DOHH2 (cell line): ENCODE results near the gene TBX4.

Experiments used
- H3F3A ChIP-seq: fragments of 200-600 bp; sonication (generic), shearing (Covaris generic); 2 replicates; pipeline ENCODE4 v1.6.0; 2016; ENCODE audit warnings: antibody characterized with exemption, mild to moderate bottlenecking; ENCODE audit not compliant: control insufficient read depth, insufficient read depth
- H3K27ac ChIP-seq: fragments of 200-600 bp; sonication (generic); 2 replicates; pipeline ENCODE4 v1.5.1; 2014; ENCODE audit warnings: low read depth, mild to moderate bottlenecking, low read length, moderate library complexity
- H3K27me3 ChIP-seq: fragments of 200-600 bp; sonication (generic); 2 replicates; pipeline ENCODE4 v1.6.1; 2014; ENCODE audit warnings: mild to moderate bottlenecking, low read length, mixed read lengths; ENCODE audit not compliant: control insufficient read depth
- H3K36me3 ChIP-seq: fragments of 200-600 bp; sonication (generic); 2 replicates; pipeline ENCODE4 v1.6.1; 2014; ENCODE audit warnings: mild to moderate bottlenecking, low read length, moderate library complexity, mixed read lengths; ENCODE audit not compliant: control insufficient read depth
- H3K4me1 ChIP-seq: fragments of 200-600 bp; sonication (generic); 2 replicates; pipeline ENCODE4 v1.6.1; 2014; ENCODE audit warnings: mild to moderate bottlenecking, low read length, mixed read lengths; ENCODE audit not compliant: control insufficient read depth
- H3K4me2 ChIP-seq: fragments of 200-600 bp; sonication (generic); 2 replicates; pipeline ENCODE4 v1.6.0; 2014; ENCODE audit warnings: mild to moderate bottlenecking, low read length, moderate library complexity
- H3K4me3 ChIP-seq: fragments of 200-600 bp; sonication (generic); 2 replicates; pipeline ENCODE4 v1.5.1; 2014; ENCODE audit warnings: mild to moderate bottlenecking, low read length, mixed read lengths
- H3K79me2 ChIP-seq: fragments of 200-600 bp; sonication (generic); 2 replicates; pipeline ENCODE4 v1.6.1; 2014; ENCODE audit warnings: mild to moderate bottlenecking, low read length, mixed read lengths; ENCODE audit not compliant: control insufficient read depth
- H3K9me2 ChIP-seq: fragments of 200-600 bp; sonication (generic); replicated peaks from 2 replicates; pipeline ENCODE4 v1.6.1; 2014; ENCODE audit warnings: mild to moderate bottlenecking, low read length, mixed read lengths; ENCODE audit not compliant: control insufficient read depth
- H3K9me3 ChIP-seq: fragments of 200-600 bp; sonication (generic); 2 replicates; pipeline ENCODE4 v1.6.1; 2014; ENCODE audit warnings: antibody characterized with exemption, low read length, mixed read lengths; ENCODE audit not compliant: control insufficient read depth, insufficient read depth
- H4K20me1 ChIP-seq: fragments of 200-600 bp; sonication (generic); 2 replicates; pipeline ENCODE4 v1.6.0; 2014; ENCODE audit warnings: low read depth, mild to moderate bottlenecking, antibody characterized with exemption, low read length, moderate library complexity; ENCODE audit not compliant: control insufficient read depth, insufficient read depth
- EZH2phosphoT487 ChIP-seq: fragments of 200-600 bp; sonication (generic); IDR thresholded peaks from 2 replicates; pipeline ENCODE4 v1.6.1; 2017; ENCODE audit warnings: borderline replicate concordance, mild to moderate bottlenecking, antibody characterized with exemption, low read length, moderate library complexity, mixed read lengths
- TF ChIP-seq, protein P1 (sequence below): fragments of 200-600 bp; sonication (generic); IDR thresholded peaks from one replicate; pipeline ENCODE4 v1.5.1; 2014; ENCODE audit warnings: antibody characterized with exemption, mild to moderate bottlenecking, low read depth, low read length; ENCODE audit not compliant: poor library complexity, severe bottlenecking

TBX4 gene

DNA sequence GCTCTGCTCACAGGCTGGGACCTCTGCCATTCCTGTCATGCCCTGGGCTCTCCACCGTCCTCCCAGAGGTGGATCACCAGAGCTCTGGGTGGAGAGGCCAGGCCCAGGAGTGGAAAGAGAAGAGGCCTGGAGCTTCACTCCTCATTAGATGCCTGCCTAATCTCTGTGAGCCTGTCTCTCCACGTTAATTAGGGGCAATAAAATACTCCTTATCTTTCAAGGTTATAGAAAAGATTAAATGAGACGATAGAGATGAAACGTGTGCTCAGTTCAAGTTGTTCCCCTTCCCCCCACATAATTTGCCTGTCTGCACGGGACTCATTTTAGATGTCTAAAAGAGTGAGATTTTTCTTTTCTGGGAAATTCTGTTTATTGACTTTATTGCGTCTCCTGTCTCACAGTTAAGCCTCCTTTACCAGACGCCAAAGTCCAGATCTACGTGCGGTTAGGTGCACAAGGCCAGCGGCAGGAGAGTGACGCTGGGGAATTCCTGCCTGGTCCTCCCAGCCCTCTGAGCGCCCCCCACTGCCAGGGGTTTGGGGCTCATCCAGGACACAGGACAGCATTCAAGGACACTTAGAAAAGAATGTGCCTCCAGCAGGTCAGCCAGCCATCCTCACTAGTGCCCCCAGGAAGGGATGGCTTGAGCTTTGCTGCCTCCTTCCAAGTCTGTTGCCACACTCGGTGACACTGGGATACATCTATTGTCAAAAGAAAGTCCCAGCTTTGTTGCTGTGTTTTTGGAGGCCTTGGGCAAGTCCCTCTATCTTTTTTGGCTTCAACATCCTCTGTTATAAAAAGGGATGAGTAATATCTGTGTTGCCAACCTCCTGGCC lies 42.3 kb downstream of the TBX4 start:
- no peak overlapping the region for H3K27ac ChIP-seq

DNA sequence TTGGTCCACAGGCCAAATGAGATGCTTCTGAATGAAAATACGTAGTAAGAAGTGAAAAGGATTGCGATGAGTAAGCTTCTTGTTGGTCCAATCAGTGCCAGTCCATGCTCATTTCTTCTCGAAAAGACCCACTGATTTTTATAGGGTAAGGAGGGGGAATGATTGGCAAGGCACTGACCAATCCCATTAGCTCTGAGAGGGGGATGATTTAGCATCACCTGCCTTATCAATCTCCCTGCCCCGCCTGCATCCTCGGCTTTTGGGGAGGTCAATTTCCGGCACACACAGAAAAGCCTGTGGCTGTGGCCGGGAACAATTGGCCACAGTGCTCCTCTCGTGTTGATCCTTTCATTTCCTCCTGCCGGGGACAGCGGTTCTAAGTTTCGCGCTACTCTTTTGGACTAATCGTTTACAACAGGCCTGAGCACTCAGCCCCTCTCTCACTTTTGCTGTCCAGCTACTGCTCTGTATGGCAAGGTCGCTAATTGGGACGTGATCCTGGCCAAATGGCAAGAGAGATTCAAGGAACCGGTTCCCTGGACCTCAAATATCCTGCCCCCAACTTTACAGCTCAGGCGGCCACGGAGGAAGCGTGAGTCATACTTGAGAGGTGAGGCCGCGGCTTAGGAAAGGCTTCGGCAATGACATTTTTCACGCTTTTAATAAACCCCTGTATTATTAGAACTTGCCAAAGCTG lies 43.1 kb downstream of the TBX4 start:
- Histone ChIP-seq H3K9me3 (no peaks in the 10 kb centered on the region), H3K4me1 (no peaks in the 10 kb centered on the region), H3K79me2 (no peaks in the 10 kb centered on the region), H3F3A (no peaks in the 10 kb centered on the region), H4K20me1 (no peaks in the 10 kb centered on the region), H3K27ac (no peak overlapping the region), H3K36me3 (no peaks in the 10 kb centered on the region), H3K4me2 (no peak overlapping the region), H3K4me3 (no peak overlapping the region), H3K27me3 (peaks cover 31% of the 10 kb centered on the region), H3K9me2 (no peaks in the 10 kb centered on the region)
- peak; percentile 69; the same call in 1 of the 2 replicates for TF ChIP-seq EZH2phosphoT487
- TF ChIP-seq, protein P1, sequence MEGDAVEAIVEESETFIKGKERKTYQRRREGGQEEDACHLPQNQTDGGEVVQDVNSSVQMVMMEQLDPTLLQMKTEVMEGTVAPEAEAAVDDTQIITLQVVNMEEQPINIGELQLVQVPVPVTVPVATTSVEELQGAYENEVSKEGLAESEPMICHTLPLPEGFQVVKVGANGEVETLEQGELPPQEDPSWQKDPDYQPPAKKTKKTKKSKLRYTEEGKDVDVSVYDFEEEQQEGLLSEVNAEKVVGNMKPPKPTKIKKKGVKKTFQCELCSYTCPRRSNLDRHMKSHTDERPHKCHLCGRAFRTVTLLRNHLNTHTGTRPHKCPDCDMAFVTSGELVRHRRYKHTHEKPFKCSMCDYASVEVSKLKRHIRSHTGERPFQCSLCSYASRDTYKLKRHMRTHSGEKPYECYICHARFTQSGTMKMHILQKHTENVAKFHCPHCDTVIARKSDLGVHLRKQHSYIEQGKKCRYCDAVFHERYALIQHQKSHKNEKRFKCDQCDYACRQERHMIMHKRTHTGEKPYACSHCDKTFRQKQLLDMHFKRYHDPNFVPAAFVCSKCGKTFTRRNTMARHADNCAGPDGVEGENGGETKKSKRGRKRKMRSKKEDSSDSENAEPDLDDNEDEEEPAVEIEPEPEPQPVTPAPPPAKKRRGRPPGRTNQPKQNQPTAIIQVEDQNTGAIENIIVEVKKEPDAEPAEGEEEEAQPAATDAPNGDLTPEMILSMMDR, result no peak

More for the DNA sequence above, 42.3 kb downstream of the TBX4 start:
- no peaks in the 10 kb centered on the region for H3F3A ChIP-seq
- H3K4me2 ChIP-seq, result no peak overlapping the region
- H3K36me3 ChIP-seq, result no peaks in the 10 kb centered on the region
- H3K9me2 ChIP-seq, result no peaks in the 10 kb centered on the region
- H3K4me3 ChIP-seq, result no peak overlapping the region
- H3K9me3 ChIP-seq, result no peaks in the 10 kb centered on the region
- TF ChIP-seq, protein P1, result no peak
- no peak for TF ChIP-seq EZH2phosphoT487
- no peaks in the 10 kb centered on the region for H3K79me2 ChIP-seq
- peaks cover 31% of the 10 kb centered on the region for H3K27me3 ChIP-seq
- H3K4me1 ChIP-seq, result no peaks in the 10 kb centered on the region
- H4K20me1 ChIP-seq, result no peaks in the 10 kb centered on the region

GRCh38 chr17:61496174-61496956 lies 44.1 kb downstream of the TBX4 start:
- H3K4me3 ChIP-seq, result no peak overlapping the region
- no peaks in the 10 kb centered on the region for H3K9me2 ChIP-seq
- no peaks in the 10 kb centered on the region for H3K79me2 ChIP-seq
- no peaks in the 10 kb centered on the region for H3F3A ChIP-seq
- no peak for TF ChIP-seq EZH2phosphoT487
- TF ChIP-seq, protein P1, result no peak
- H3K4me1 ChIP-seq, result no peaks in the 10 kb centered on the region
- H3K36me3 ChIP-seq, result no peaks in the 10 kb centered on the region
- H3K9me3 ChIP-seq, result no peaks in the 10 kb centered on the region
- H3K27ac ChIP-seq, result no peak overlapping the region
- H4K20me1 ChIP-seq, result no peaks in the 10 kb centered on the region
- peaks cover 36% of the 10 kb centered on the region for H3K27me3 ChIP-seq
- H3K4me2 ChIP-seq, result no peak overlapping the region
